Measurements from ENCODE around the gene KLF6.

KLF6 gene

DNA sequence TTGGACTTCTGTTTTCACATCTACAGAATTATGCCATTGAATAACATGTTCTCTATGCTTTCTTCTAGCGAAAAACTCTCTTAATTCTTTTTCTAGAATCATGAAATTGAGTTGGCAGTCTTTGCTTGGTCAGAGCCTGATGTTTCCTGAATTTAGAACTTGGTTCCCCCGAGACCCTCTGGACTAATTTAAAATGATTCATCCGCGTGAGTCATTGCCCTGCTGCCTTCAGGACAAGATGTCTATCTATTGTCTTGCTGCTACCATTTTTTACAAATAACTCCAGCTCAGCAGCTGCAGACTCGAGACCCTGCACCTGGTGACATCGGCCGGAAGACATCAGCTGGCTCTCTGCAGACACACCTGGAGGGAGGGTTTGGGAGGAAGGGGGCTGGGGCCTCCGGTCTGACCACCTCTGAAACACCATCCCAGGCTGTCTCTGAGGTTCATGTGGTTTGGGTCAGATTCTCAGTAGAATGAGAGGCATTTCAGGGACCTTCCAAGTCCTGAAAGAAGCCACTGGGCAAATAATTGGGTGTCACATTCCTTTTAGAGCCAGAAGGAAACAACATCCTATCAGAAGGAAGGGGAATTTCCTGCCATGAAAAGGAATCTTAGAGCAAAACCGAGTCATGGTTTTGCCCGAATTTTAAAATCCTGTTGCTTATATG, 20.9 kb upstream of the KLF6 start:
- H3K27ac ChIP-seq (ENCODE audit: low read depth, low read length): no peak overlapping the region
- H3K27me3 ChIP-seq (ENCODE audit: low read length): no peaks in the 10 kb centered on the region
- H3K36me3 ChIP-seq (ENCODE audit: low read length): no peaks in the 10 kb centered on the region
- no peak overlapping the region for H3K9ac ChIP-seq (ENCODE audit: low read length)
- H3K9me2 ChIP-seq (replicated peaks; ENCODE audit: insufficient read depth, low read length): no peaks in the 10 kb centered on the region
- H3K9me3 ChIP-seq (ENCODE audit: insufficient read depth, low read length): no peaks in the 10 kb centered on the region
- no peak overlapping the region for H3K4me2 ChIP-seq (ENCODE audit: low read depth, low read length, poor library complexity, severe bottlenecking)
- no peak overlapping the region for H2AFZ ChIP-seq (ENCODE audit: low read depth, low read length, severe bottlenecking)
- H3F3A ChIP-seq (ENCODE audit: insufficient read depth): no peaks in the 10 kb centered on the region
- H4K20me1 ChIP-seq (ENCODE audit: low read depth, low read length): no peaks in the 10 kb centered on the region
- TF ChIP-seq CTCF (IDR thresholded peaks at IDR 0.05; ENCODE audit: insufficient read depth, low read length, poor library complexity, severe bottlenecking): no peak
- no peak for TF ChIP-seq EZH2phosphoT487 (conservative IDR thresholded peaks at IDR 0.05; ENCODE audit: low read length)
- H3K4me3 ChIP-seq (ENCODE audit: insufficient read depth, low read length, poor library complexity, severe bottlenecking): no peak overlapping the region
- no peaks in the 10 kb centered on the region for H3K79me2 ChIP-seq (ENCODE audit: insufficient read depth, low read length)

DNA sequence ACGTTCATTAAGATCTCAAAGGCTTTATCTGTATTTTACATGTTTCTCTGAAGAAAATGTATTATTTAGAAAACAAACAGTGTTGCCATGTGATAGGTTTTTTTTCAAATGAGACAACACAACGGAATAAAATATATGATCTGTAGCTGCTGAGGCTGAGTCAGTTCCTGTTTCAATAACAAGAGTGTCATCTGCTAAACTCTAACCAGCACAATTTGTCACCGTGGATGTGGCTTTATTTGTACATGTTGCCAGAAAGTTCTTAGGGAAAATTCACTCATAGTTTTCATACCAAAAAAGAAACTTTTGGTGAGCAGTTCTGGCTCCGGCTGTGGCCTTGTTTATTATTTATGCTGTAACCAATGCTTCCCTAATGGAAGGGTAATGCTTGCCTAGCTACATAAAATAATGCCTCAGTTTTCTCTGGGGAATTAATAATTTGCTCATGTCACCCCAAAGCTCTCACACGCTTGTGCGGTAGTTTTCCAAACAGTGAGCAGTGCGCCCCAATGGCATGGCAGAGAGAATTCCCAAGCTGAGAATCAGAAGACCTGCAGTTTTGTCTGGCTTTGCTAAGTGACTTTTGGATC, 20.3 kb upstream of the KLF6 start:
- no peaks in the 10 kb centered on the region for H3K36me3 ChIP-seq (ENCODE audit: low read length)
- no peaks in the 10 kb centered on the region for H3K27me3 ChIP-seq (ENCODE audit: low read length)
- H3K9me2 ChIP-seq (replicated peaks; ENCODE audit: insufficient read depth, low read length): no peaks in the 10 kb centered on the region
- H3K9ac ChIP-seq (ENCODE audit: low read length): no peak overlapping the region
- no peaks in the 10 kb centered on the region for H3F3A ChIP-seq (ENCODE audit: insufficient read depth)
- no peak overlapping the region for H3K4me3 ChIP-seq (ENCODE audit: insufficient read depth, low read length, poor library complexity, severe bottlenecking)
- no peak overlapping the region for H3K4me2 ChIP-seq (ENCODE audit: low read depth, low read length, poor library complexity, severe bottlenecking)
- H3K9me3 ChIP-seq (ENCODE audit: insufficient read depth, low read length): no peaks in the 10 kb centered on the region
- H3K27ac ChIP-seq (ENCODE audit: low read depth, low read length): no peak overlapping the region
- no peak overlapping the region for H2AFZ ChIP-seq (ENCODE audit: low read depth, low read length, severe bottlenecking)
- H3K79me2 ChIP-seq (ENCODE audit: insufficient read depth, low read length): no peaks in the 10 kb centered on the region
- TF ChIP-seq EZH2phosphoT487 (conservative IDR thresholded peaks at IDR 0.05; ENCODE audit: low read length) (no peak), CTCF (IDR thresholded peaks at IDR 0.05; ENCODE audit: insufficient read depth, low read length, poor library complexity, severe bottlenecking) (no peak)
- no peaks in the 10 kb centered on the region for H4K20me1 ChIP-seq (ENCODE audit: low read depth, low read length)

DNA sequence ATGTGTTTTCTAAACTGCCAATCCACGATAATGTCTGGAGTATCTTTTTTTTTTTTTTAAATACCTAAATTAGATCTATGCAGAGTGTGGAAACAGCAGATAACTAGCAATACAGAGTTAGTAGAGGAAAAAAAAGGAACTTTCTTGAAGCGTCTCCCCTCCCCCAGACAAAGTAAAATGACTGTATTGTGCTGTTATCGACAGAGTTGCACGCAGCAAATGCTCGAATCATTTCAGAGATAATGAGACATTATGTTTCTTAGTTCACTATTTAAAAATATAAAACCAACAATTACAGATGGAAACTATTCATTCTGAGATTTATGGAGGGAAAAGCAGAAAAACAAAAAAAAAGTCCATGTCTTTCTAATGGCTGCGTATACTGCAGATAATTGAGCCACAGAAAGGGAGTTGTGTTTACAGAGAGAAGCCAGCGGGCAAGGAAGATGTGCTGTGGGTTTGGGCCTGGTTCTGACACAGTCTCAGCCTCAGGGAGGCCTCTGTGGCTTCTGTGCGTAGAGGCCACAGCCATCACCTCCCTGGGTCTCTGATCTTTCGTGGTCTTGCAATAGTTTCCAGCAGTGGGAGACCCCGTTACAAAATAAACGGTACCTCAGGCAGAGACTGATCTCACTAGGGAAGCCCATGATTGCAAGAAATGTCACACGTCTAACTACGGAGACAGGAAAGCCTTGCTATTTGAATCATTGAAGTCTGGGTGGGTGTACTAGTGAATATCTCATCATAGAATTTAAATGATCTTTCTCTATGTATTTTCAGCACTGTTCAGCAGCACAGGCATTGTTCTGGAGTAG, 19.1 kb upstream of the KLF6 start:
- no peaks in the 10 kb centered on the region for H4K20me1 ChIP-seq (ENCODE audit: low read depth, low read length)
- no peaks in the 10 kb centered on the region for H3K27me3 ChIP-seq (ENCODE audit: low read length)
- H3K9me3 ChIP-seq (ENCODE audit: insufficient read depth, low read length): no peaks in the 10 kb centered on the region
- TF ChIP-seq CTCF (IDR thresholded peaks at IDR 0.05; ENCODE audit: insufficient read depth, low read length, poor library complexity, severe bottlenecking): no peak
- TF ChIP-seq EZH2phosphoT487 (conservative IDR thresholded peaks at IDR 0.05; ENCODE audit: low read length): no peak
- H3K4me3 ChIP-seq (ENCODE audit: insufficient read depth, low read length, poor library complexity, severe bottlenecking): no peak overlapping the region
- no peak overlapping the region for H3K4me2 ChIP-seq (ENCODE audit: low read depth, low read length, poor library complexity, severe bottlenecking)
- H3K79me2 ChIP-seq (ENCODE audit: insufficient read depth, low read length): no peaks in the 10 kb centered on the region
- H3K9ac ChIP-seq (ENCODE audit: low read length): no peak overlapping the region
- no peaks in the 10 kb centered on the region for H3K9me2 ChIP-seq (replicated peaks; ENCODE audit: insufficient read depth, low read length)
- no peak overlapping the region for H2AFZ ChIP-seq (ENCODE audit: low read depth, low read length, severe bottlenecking)
- no peaks in the 10 kb centered on the region for H3K36me3 ChIP-seq (ENCODE audit: low read length)
- no peaks in the 10 kb centered on the region for H3F3A ChIP-seq (ENCODE audit: insufficient read depth)
- no peak overlapping the region for H3K27ac ChIP-seq (ENCODE audit: low read depth, low read length)
